Adrenal gland (tissue), 5 donors: ENCODE data around the gene ACADSB.

ENCODE experiments used
- CTCF ChIP-seq, 6 experiments: fragments of 450-650 bp in 4 of 6; fragments of 200-600 bp in 2 of 6; sonication (generic) in 1 of 6; IDR thresholded peaks; 1 replicate in 5 of 6; 2 replicates in 1 of 6; pipeline versions ENCODE4 v1.5.1 to v1.8.0; 2016 to 2021; ENCODE audit warnings: antibody characterized with exemption in 6 of 6, mild to moderate bottlenecking in 2 of 6, moderate library complexity in 1 of 6
- POLR2A ChIP-seq, 2 donors: fragments of 450-650 bp; IDR thresholded peaks; one replicate each; pipeline ENCODE4 v1.6.1; 2017; ENCODE audit warnings: antibody characterized with exemption in 2 of 2, mild to moderate bottlenecking in 2 of 2, moderate library complexity in 1 of 2
- donor health status: DM: no; HTN: no; CAD: no.

- TF ChIP-seq CTCF (IDR thresholded peaks at IDR 0.05) (no peak), POLR2A (IDR thresholded peaks at IDR 0.05) (no peak)
Observed at GRCh38 chr10:122968698-122969097, 40.1 kb upstream of the ACADSB start.
